NCI-H69 (cell line): ENCODE results near the gene TRIM61.
A peak's percentile ranks its signal among the peaks of the same experiment; 100 is the strongest.
"Not testable (repeated sequence)": the region's sequence is repeated elsewhere in the genome, so short reads cannot be mapped to it uniquely, and the experiment has no call there.

ENCODE experiments used
- DNase-seq: peaks from one replicate; lab custom pipeline; 2025; lab: John Stamatoyannopoulos, UW

The TRIM61 gene

GRCh38 chr4:164956766-164957643, 20.5 kb downstream of the TRIM61 start:
- peak; percentile 88 for DNase-seq

GRCh38 chr4:164955107-164955805, 22.2 kb downstream of the TRIM61 start:
- peak; percentile 23 for DNase-seq

- DNase-seq: peak; percentile 57
These were observed 24.9 kb downstream of the TRIM61 start for GRCh38 chr4:164952551-164952950.

GRCh38 chr4:164949448-164950143, 27.9 kb downstream of the TRIM61 start:
- DNase-seq: peak; percentile 36

- no peak for DNase-seq
These were observed 28.5 kb downstream of the TRIM61 start for GRCh38 chr4:164948975-164949374.

GRCh38 chr4:164948006-164948405, 29.5 kb downstream of the TRIM61 start:
- DNase-seq: peak; percentile 46

- no peak for DNase-seq
These were observed 30.6 kb downstream of the TRIM61 start for GRCh38 chr4:164946810-164947209.

GRCh38 chr4:164945146-164945545, 32.3 kb downstream of the TRIM61 start:
- no peak for DNase-seq

GRCh38 chr4:164943192-164943591, 34.3 kb downstream of the TRIM61 start:
- no peak for DNase-seq

GRCh38 chr4:164937576-164938270, 39.7 kb downstream of the TRIM61 start:
- peak; percentile 62 for DNase-seq

- not testable (repeated sequence) for DNase-seq
These were observed 41.4 kb downstream of the TRIM61 start for GRCh38 chr4:164935865-164936606.

GRCh38 chr4:164935363-164935762, 42.1 kb downstream of the TRIM61 start:
- DNase-seq: peak; percentile 80

- DNase-seq: no peak
These were observed 44.2 kb downstream of the TRIM61 start for GRCh38 chr4:164933244-164933643.

GRCh38 chr4:164931551-164932324, 45.7 kb downstream of the TRIM61 start:
- no peak for DNase-seq

GRCh38 chr4:164930647-164931046, 46.8 kb downstream of the TRIM61 start:
- DNase-seq: no peak

GRCh38 chr4:164927101-164927500, 50.4 kb downstream of the TRIM61 start:
- not testable (repeated sequence) for DNase-seq

- no peak for DNase-seq
These were observed 51.2 kb downstream of the TRIM61 start for GRCh38 chr4:164926301-164926700.

- no peak for DNase-seq
These were observed 52.7 kb downstream of the TRIM61 start for GRCh38 chr4:164924670-164925238.

GRCh38 chr4:164918956-164919355, 58.5 kb downstream of the TRIM61 start:
- DNase-seq: no peak
